Measurements from ENCODE around the gene ROCK2. TPM values are rescaled to one million over a fixed set of nuclear protein-coding genes. Genes with fewer than 3 reads are reported as not detected.

ROCK2 gene
- total RNA-seq, 1 experiment from 2014 or later = 25.9 TPM

DNA sequence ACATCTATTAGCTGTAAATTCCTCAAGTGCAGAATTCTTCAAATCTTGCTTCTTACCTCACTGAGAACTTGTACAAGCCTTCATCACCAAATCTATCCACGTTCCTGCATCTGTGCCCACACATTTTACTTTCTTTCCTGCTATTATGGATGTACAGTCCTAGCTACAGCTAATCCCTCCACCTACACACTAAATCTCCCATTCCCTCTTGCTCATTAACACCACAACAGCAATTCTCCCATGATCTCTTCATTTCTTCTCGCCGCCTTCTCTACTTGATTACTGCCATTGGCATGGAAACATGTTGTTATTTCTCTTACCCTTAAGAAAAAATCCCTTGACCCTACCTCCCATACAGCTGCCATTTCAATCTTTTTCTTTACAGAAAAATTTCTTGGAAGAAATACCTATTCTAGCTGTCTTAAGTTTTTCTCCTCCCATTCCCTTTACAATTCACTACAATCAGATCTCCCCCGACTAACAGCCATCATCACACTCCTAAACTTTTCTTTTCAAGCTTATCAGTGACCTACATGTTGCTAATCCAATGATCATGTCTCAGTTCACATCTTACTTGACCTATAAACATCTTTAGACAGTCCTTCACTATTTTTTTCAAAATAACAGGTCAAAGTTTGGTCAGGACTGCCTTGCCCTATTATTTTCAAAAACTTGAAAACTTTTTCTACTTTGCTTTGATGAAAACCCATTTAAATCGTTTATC, 41.0 kb downstream of the ROCK2 start:
- Mint-ChIP-seq H3K4me3 (no peak overlapping the region), H3K27me3 (ENCODE audit: low read depth) (no peaks in the 10 kb centered on the region), H3K9me3 (no peaks in the 10 kb centered on the region), H3K27ac (no peak overlapping the region), H3K4me1 (0 out of 2 replicates have a peak, but pooled peaks cover 5% of the 10 kb centered on the region), H3K36me3 (no peaks in the 10 kb centered on the region)
- POLR2A ChIA-PET = no interaction called here
- TF ChIP-seq ELF4 (CRISPR knock-in tag; IDR thresholded peaks at IDR 0.05; ENCODE audit: low read depth) (no peak), CREB1 (CRISPR knock-in tag; IDR thresholded peaks at IDR 0.05) (no peak), ARID4B (CRISPR knock-in tag; IDR thresholded peaks at IDR 0.05; ENCODE audit: borderline replicate concordance) (no peak), ZNF263 (CRISPR knock-in tag; IDR thresholded peaks at IDR 0.05; ENCODE audit: low read depth) (no peak), HMGXB4 (CRISPR knock-in tag; IDR thresholded peaks at IDR 0.05) (no peak), PRRX2 (CRISPR knock-in tag; IDR thresholded peaks at IDR 0.05) (no peak), ZBTB43 (CRISPR knock-in tag; IDR thresholded peaks at IDR 0.05) (no peak), NFYB (CRISPR knock-in tag; conservative IDR thresholded peaks at IDR 0.05; ENCODE audit: low read depth) (no peak), SMAD3 (CRISPR knock-in tag; IDR thresholded peaks at IDR 0.05; ENCODE audit: borderline replicate concordance) (no peak), HMGA2 (CRISPR knock-in tag; IDR thresholded peaks at IDR 0.05) (no peak), TCF7 (CRISPR knock-in tag; IDR thresholded peaks at IDR 0.05; ENCODE audit: low read depth) (no peak), FOXP4 (CRISPR knock-in tag; IDR thresholded peaks at IDR 0.05) (no peak), ZNF425 (CRISPR knock-in tag; conservative IDR thresholded peaks at IDR 0.05) (no peak), ESRRA (CRISPR knock-in tag; IDR thresholded peaks at IDR 0.05; ENCODE audit: borderline replicate concordance) (no peak), ATF1 (CRISPR knock-in tag; IDR thresholded peaks at IDR 0.05) (no peak)
- TF ChIP-seq, protein P1, sequence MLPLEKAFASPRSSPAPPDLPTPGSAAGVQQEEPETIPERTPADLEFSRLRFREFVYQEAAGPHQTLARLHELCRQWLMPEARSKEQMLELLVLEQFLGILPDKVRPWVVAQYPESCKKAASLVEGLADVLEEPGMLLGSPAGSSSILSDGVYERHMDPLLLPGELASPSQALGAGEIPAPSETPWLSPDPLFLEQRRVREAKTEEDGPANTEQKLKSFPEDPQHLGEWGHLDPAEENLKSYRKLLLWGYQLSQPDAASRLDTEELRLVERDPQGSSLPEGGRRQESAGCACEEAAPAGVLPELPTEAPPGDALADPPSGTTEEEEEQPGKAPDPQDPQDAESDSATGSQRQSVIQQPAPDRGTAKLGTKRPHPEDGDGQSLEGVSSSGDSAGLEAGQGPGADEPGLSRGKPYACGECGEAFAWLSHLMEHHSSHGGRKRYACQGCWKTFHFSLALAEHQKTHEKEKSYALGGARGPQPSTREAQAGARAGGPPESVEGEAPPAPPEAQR (CRISPR knock-in tag; IDR thresholded peaks at IDR 0.05) = no peak
- TF ChIP-seq, protein P2, sequence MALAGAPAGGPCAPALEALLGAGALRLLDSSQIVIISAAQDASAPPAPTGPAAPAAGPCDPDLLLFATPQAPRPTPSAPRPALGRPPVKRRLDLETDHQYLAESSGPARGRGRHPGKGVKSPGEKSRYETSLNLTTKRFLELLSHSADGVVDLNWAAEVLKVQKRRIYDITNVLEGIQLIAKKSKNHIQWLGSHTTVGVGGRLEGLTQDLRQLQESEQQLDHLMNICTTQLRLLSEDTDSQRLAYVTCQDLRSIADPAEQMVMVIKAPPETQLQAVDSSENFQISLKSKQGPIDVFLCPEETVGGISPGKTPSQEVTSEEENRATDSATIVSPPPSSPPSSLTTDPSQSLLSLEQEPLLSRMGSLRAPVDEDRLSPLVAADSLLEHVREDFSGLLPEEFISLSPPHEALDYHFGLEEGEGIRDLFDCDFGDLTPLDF (CRISPR knock-in tag; IDR thresholded peaks at IDR 0.05) = no peak
- TF ChIP-seq, protein P3, sequence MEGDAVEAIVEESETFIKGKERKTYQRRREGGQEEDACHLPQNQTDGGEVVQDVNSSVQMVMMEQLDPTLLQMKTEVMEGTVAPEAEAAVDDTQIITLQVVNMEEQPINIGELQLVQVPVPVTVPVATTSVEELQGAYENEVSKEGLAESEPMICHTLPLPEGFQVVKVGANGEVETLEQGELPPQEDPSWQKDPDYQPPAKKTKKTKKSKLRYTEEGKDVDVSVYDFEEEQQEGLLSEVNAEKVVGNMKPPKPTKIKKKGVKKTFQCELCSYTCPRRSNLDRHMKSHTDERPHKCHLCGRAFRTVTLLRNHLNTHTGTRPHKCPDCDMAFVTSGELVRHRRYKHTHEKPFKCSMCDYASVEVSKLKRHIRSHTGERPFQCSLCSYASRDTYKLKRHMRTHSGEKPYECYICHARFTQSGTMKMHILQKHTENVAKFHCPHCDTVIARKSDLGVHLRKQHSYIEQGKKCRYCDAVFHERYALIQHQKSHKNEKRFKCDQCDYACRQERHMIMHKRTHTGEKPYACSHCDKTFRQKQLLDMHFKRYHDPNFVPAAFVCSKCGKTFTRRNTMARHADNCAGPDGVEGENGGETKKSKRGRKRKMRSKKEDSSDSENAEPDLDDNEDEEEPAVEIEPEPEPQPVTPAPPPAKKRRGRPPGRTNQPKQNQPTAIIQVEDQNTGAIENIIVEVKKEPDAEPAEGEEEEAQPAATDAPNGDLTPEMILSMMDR (IDR thresholded peaks at IDR 0.05) = no peak
- DNase-seq (ENCODE audit: low spot score) (no peak), ATAC-seq (no peak)
- CTCF ChIA-PET = no interaction called here

All from WTC11 (cell line).